ENCODE results near the gene CABLES2.

GRCh38 chr20:62413025-62413570, 6.0 kb upstream of the CABLES2 start:
- no peak for TF ChIP-seq RAD21 (IDR thresholded peaks at IDR 0.05; ENCODE audit: low read depth)
- no peak for TF ChIP-seq EP300 (IDR thresholded peaks at IDR 0.05; ENCODE audit: borderline replicate concordance)
- TF ChIP-seq FOXM1 (IDR thresholded peaks at IDR 0.05; ENCODE audit: borderline replicate concordance, low read depth): no peak
- no peak for TF ChIP-seq YY1 (IDR thresholded peaks at IDR 0.05; ENCODE audit: low read depth)
- no peak for TF ChIP-seq CREB1 (IDR thresholded peaks at IDR 0.05; ENCODE audit: low read depth)
- no peak for TF ChIP-seq CEBPB (IDR thresholded peaks at IDR 0.05)
- TF ChIP-seq REST (IDR thresholded peaks at IDR 0.05; ENCODE audit: low read depth): no peak
- TF ChIP-seq NFIC (IDR thresholded peaks at IDR 0.05): no peak
- TF ChIP-seq MAX (IDR thresholded peaks at IDR 0.05): no peak
- TF ChIP-seq TAF1 (IDR thresholded peaks at IDR 0.05; ENCODE audit: low read depth): no peak
- no peak for TF ChIP-seq TEAD4 (IDR thresholded peaks at IDR 0.05)
- TF ChIP-seq TCF12 (IDR thresholded peaks at IDR 0.05; ENCODE audit: low read depth): no peak
- TF ChIP-seq EGR1 (IDR thresholded peaks at IDR 0.05): no peak
